Esophagus muscularis mucosa (tissue), 3 donors: ENCODE measurements around the gene ATP1A4.

ENCODE experiments used
- CTCF ChIP-seq, 3 experiments: fragments of 200-600 bp in 2 of 3; fragments of 450-650 bp in 1 of 3; sonication (generic) in 2 of 3; IDR thresholded peaks; one replicate each; pipeline ENCODE4 v1.5.1; 2017 to 2019; ENCODE audit warnings: antibody characterized with exemption in 3 of 3, mild to moderate bottlenecking in 2 of 3, moderate library complexity in 1 of 3
- EP300 ChIP-seq: sonication (generic); formaldehyde crosslinking; IDR thresholded peaks from one replicate; pipeline ENCODE4 v1.6.1; 2017; ENCODE audit warnings: antibody characterized with exemption

DNA sequence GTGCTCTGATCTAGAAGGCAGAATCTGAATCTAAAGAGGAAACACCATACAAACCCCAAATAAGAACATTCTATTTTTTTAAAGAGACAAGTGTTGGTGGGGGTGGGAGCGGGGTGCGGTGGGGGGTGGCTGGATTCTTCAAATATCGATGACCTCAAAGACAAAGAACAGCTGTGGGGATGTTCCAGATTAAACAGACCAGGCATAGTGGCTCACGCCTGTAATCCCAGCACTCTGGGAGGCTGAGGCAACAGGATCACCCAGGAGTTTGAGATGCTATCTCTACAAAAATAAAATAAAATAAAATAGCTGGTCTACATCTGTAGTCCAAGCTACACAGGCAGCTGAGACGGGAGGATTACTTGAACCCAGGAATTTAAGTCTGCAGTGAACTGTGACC is 5.0 kb downstream of the ATP1A4 start:
- TF ChIP-seq CTCF (IDR thresholded peaks at IDR 0.05) (no peak), EP300 (no peak)
